ENCODE measurements around the gene MT1H. TPM values are rescaled to one million over a fixed set of nuclear protein-coding genes. Genes with fewer than 3 reads are reported as not detected.

Gene MT1H
- total and polyA plus RNA-seq, 2 of the 13 experiments (the other 11 are each of a cell fraction or from before 2014, with no cell fraction given) = 0.60 TPM; not detected in 1

- TF ChIP-seq, protein P1, sequence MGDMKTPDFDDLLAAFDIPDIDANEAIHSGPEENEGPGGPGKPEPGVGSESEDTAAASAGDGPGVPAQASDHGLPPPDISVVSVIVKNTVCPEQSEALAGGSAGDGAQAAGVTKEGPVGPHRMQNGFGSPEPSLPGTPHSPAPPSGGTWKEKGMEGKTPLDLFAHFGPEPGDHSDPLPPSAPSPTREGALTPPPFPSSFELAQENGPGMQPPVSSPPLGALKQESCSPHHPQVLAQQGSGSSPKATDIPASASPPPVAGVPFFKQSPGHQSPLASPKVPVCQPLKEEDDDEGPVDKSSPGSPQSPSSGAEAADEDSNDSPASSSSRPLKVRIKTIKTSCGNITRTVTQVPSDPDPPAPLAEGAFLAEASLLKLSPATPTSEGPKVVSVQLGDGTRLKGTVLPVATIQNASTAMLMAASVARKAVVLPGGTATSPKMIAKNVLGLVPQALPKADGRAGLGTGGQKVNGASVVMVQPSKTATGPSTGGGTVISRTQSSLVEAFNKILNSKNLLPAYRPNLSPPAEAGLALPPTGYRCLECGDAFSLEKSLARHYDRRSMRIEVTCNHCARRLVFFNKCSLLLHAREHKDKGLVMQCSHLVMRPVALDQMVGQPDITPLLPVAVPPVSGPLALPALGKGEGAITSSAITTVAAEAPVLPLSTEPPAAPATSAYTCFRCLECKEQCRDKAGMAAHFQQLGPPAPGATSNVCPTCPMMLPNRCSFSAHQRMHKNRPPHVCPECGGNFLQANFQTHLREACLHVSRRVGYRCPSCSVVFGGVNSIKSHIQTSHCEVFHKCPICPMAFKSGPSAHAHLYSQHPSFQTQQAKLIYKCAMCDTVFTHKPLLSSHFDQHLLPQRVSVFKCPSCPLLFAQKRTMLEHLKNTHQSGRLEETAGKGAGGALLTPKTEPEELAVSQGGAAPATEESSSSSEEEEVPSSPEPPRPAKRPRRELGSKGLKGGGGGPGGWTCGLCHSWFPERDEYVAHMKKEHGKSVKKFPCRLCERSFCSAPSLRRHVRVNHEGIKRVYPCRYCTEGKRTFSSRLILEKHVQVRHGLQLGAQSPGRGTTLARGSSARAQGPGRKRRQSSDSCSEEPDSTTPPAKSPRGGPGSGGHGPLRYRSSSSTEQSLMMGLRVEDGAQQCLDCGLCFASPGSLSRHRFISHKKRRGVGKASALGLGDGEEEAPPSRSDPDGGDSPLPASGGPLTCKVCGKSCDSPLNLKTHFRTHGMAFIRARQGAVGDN (CRISPR knock-in tag; IDR thresholded peaks at IDR 0.05) = peak; percentile 87
- TF ChIP-seq, protein P2, sequence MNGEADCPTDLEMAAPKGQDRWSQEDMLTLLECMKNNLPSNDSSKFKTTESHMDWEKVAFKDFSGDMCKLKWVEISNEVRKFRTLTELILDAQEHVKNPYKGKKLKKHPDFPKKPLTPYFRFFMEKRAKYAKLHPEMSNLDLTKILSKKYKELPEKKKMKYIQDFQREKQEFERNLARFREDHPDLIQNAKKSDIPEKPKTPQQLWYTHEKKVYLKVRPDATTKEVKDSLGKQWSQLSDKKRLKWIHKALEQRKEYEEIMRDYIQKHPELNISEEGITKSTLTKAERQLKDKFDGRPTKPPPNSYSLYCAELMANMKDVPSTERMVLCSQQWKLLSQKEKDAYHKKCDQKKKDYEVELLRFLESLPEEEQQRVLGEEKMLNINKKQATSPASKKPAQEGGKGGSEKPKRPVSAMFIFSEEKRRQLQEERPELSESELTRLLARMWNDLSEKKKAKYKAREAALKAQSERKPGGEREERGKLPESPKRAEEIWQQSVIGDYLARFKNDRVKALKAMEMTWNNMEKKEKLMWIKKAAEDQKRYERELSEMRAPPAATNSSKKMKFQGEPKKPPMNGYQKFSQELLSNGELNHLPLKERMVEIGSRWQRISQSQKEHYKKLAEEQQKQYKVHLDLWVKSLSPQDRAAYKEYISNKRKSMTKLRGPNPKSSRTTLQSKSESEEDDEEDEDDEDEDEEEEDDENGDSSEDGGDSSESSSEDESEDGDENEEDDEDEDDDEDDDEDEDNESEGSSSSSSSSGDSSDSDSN (CRISPR knock-in tag; IDR thresholded peaks at IDR 0.05) = peak; percentile 79
- TF ChIP-seq FOXO1 (CRISPR knock-in tag; IDR thresholded peaks at IDR 0.05) (0 out of 2 replicates have a peak, but pooled peaks have one; percentile 9), PATZ1 (CRISPR knock-in tag; IDR thresholded peaks at IDR 0.05) (peak; percentile 70), IRX3 (CRISPR knock-in tag; IDR thresholded peaks at IDR 0.05; ENCODE audit: borderline replicate concordance, low read depth) (no peak), ZNF446 (CRISPR knock-in tag; IDR thresholded peaks at IDR 0.05) (no peak), HDAC2 (CRISPR knock-in tag; IDR thresholded peaks at IDR 0.05) (peak; percentile 63; the same call in 1 of the 2 replicates), HNRNPLL (IDR thresholded peaks at IDR 0.05; ENCODE audit: low read depth, low read length, poor library complexity, severe bottlenecking) (peak; percentile 97), PAWR (CRISPR knock-in tag; IDR thresholded peaks at IDR 0.05; ENCODE audit: borderline replicate concordance) (0 out of 2 replicates have a peak, but pooled peaks have one; percentile 54), GZF1 (CRISPR knock-in tag; IDR thresholded peaks at IDR 0.05) (0 out of 2 replicates have a peak, but pooled peaks have one; percentile 39), PRMT3 (CRISPR knock-in tag; IDR thresholded peaks at IDR 0.05; ENCODE audit: borderline replicate concordance, low read depth) (no peak), MAFG (CRISPR knock-in tag; IDR thresholded peaks at IDR 0.05) (no peak), NPAS2 (CRISPR knock-in tag; IDR thresholded peaks at IDR 0.05; ENCODE audit: borderline replicate concordance) (no peak)
- TF ChIP-seq, protein P3, sequence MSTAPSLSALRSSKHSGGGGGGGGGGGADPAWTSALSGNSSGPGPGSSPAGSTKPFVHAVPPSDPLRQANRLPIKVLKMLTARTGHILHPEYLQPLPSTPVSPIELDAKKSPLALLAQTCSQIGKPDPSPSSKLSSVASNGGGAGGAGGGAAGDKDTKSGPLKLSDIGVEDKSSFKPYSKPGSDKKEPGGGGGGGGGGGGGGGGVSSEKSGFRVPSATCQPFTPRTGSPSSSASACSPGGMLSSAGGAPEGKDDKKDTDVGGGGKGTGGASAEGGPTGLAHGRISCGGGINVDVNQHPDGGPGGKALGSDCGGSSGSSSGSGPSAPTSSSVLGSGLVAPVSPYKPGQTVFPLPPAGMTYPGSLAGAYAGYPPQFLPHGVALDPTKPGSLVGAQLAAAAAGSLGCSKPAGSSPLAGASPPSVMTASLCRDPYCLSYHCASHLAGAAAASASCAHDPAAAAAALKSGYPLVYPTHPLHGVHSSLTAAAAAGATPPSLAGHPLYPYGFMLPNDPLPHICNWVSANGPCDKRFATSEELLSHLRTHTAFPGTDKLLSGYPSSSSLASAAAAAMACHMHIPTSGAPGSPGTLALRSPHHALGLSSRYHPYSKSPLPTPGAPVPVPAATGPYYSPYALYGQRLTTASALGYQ (CRISPR knock-in tag; IDR thresholded peaks at IDR 0.05) = no peak
- TF ChIP-seq, protein P4, sequence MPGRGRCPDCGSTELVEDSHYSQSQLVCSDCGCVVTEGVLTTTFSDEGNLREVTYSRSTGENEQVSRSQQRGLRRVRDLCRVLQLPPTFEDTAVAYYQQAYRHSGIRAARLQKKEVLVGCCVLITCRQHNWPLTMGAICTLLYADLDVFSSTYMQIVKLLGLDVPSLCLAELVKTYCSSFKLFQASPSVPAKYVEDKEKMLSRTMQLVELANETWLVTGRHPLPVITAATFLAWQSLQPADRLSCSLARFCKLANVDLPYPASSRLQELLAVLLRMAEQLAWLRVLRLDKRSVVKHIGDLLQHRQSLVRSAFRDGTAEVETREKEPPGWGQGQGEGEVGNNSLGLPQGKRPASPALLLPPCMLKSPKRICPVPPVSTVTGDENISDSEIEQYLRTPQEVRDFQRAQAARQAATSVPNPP (CRISPR knock-in tag; IDR thresholded peaks at IDR 0.05) = no peak; the same call in 1 of the 2 replicates
Measured at GRCh38 chr16:56667581-56668571, 1.7 kb upstream of the MT1H start, which contains the start of gene MT1G (continued).

Measured in HepG2 (cell line).